Renal cortical epithelial cell (primary cell): ENCODE results near the gene MALRD1. TPM values are rescaled to one million over a fixed set of nuclear protein-coding genes. Genes with fewer than 3 reads are reported as not detected.

Experiments
- DNase-seq: peaks from one replicate; pipeline ENCODE4 v3.0.0-alpha.2; 2011; ENCODE audit warnings: low read depth
- total RNA-seq: library from RNA; depleted of rRNA; stranded (reverse); fragments of >200 nt; gene quantifications from 2 replicates; pipeline ENCODE4 v1.2.3, GENCODE V29; 2014

The MALRD1 gene
- total RNA-seq, 1 donor from 2014 or later, result 0.35 TPM

- no peak for DNase-seq
Measured at GRCh38 chr10:19373988-19374387, 325.4 kb downstream of the MALRD1 start.

GRCh38 chr10:19385846-19386450 is 337.3 kb downstream of the MALRD1 start:
- DNase-seq, result no peak

- no peak for DNase-seq
Measured at GRCh38 chr10:19408924-19409323, 360.3 kb downstream of the MALRD1 start.

GRCh38 chr10:19411119-19411518 is 362.5 kb downstream of the MALRD1 start:
- no peak for DNase-seq

GRCh38 chr10:19412531-19412930 is 363.9 kb downstream of the MALRD1 start:
- DNase-seq, result peak; percentile 41

- no peak for DNase-seq
Measured at GRCh38 chr10:19416164-19416563, 367.6 kb downstream of the MALRD1 start.

- no peak for DNase-seq
Measured at GRCh38 chr10:19417740-19418139, 369.1 kb downstream of the MALRD1 start.

GRCh38 chr10:19421674-19422073 is 373.1 kb downstream of the MALRD1 start:
- DNase-seq, result no peak

- DNase-seq, result no peak
Measured at GRCh38 chr10:19426034-19426433, 377.4 kb downstream of the MALRD1 start.

- DNase-seq, result peak; percentile 2
Measured at GRCh38 chr10:19431622-19432351, 383.2 kb downstream of the MALRD1 start.

GRCh38 chr10:19449860-19450259 is 401.3 kb downstream of the MALRD1 start:
- DNase-seq, result no peak

GRCh38 chr10:19451356-19451755 is 402.8 kb downstream of the MALRD1 start:
- no peak for DNase-seq

- DNase-seq, result no peak
Measured at GRCh38 chr10:19451937-19452336, 403.3 kb downstream of the MALRD1 start.

GRCh38 chr10:19453967-19454366 is 405.4 kb downstream of the MALRD1 start:
- DNase-seq, result no peak

GRCh38 chr10:19461588-19461987 is 413.0 kb downstream of the MALRD1 start:
- DNase-seq, result no peak

- DNase-seq, result no peak
Measured at GRCh38 chr10:19466709-19467108, 418.1 kb downstream of the MALRD1 start.

GRCh38 chr10:19468413-19468812 is 419.8 kb downstream of the MALRD1 start:
- no peak for DNase-seq

- no peak for DNase-seq
Measured at GRCh38 chr10:19469521-19469920, 420.9 kb downstream of the MALRD1 start.

- no peak for DNase-seq
Measured at GRCh38 chr10:19479854-19480253, 431.3 kb downstream of the MALRD1 start.

GRCh38 chr10:19480353-19480752 is 431.8 kb downstream of the MALRD1 start:
- no peak for DNase-seq

GRCh38 chr10:19483421-19483820 is 434.8 kb downstream of the MALRD1 start:
- DNase-seq, result no peak

- peak; percentile 2 for DNase-seq
Measured at GRCh38 chr10:19488592-19489280, 440.1 kb downstream of the MALRD1 start.

GRCh38 chr10:19491166-19491565 is 442.6 kb downstream of the MALRD1 start:
- no peak for DNase-seq
